Ishikawa (cell line): ENCODE data around the gene SLC16A4.

ENCODE experiments used
- CEBPB ChIP-seq: IDR thresholded peaks from 2 replicates; pipeline ENCODE4 v1.6.1; 2012
- CREB1 ChIP-seq: IDR thresholded peaks from 2 replicates; pipeline ENCODE4 v1.6.1; 2012; ENCODE audit warnings: low read depth
- EGR1 ChIP-seq: IDR thresholded peaks from 2 replicates; pipeline ENCODE4 v1.6.1; 2012
- EP300 ChIP-seq: IDR thresholded peaks from 2 replicates; pipeline ENCODE4 v1.6.1; 2012; ENCODE audit warnings: borderline replicate concordance
- FOXM1 ChIP-seq: IDR thresholded peaks from 2 replicates; pipeline ENCODE4 v1.6.1; 2012; ENCODE audit warnings: low read depth, borderline replicate concordance
- NFIC ChIP-seq: IDR thresholded peaks from 2 replicates; pipeline ENCODE4 v1.6.1; 2012
- RAD21 ChIP-seq: IDR thresholded peaks from 2 replicates; pipeline ENCODE4 v1.6.1; 2012; ENCODE audit warnings: low read depth
- REST ChIP-seq: IDR thresholded peaks from 2 replicates; pipeline ENCODE4 v1.6.1; 2012; ENCODE audit warnings: low read depth, mild to moderate bottlenecking
- TAF1 ChIP-seq: IDR thresholded peaks from 2 replicates; pipeline ENCODE4 v1.6.1; 2012; ENCODE audit warnings: low read depth, mild to moderate bottlenecking
- TCF12 ChIP-seq: IDR thresholded peaks from 2 replicates; pipeline ENCODE4 v1.6.1; 2012; ENCODE audit warnings: low read depth
- TEAD4 ChIP-seq: IDR thresholded peaks from 2 replicates; pipeline ENCODE4 v1.6.1; 2012
- YY1 ChIP-seq: IDR thresholded peaks from 2 replicates; pipeline ENCODE4 v1.6.1; 2012; ENCODE audit warnings: low read depth
- ZBTB7A ChIP-seq: IDR thresholded peaks from 2 replicates; pipeline ENCODE4 v1.6.1; 2012; ENCODE audit warnings: low read depth
- TF ChIP-seq, protein P1 (sequence below): IDR thresholded peaks from 2 replicates; pipeline ENCODE4 v1.6.1; 2012
- TF ChIP-seq, protein P2 (sequence below): IDR thresholded peaks from 2 replicates; pipeline ENCODE4 v1.6.1; 2012

The SLC16A4 gene

DNA sequence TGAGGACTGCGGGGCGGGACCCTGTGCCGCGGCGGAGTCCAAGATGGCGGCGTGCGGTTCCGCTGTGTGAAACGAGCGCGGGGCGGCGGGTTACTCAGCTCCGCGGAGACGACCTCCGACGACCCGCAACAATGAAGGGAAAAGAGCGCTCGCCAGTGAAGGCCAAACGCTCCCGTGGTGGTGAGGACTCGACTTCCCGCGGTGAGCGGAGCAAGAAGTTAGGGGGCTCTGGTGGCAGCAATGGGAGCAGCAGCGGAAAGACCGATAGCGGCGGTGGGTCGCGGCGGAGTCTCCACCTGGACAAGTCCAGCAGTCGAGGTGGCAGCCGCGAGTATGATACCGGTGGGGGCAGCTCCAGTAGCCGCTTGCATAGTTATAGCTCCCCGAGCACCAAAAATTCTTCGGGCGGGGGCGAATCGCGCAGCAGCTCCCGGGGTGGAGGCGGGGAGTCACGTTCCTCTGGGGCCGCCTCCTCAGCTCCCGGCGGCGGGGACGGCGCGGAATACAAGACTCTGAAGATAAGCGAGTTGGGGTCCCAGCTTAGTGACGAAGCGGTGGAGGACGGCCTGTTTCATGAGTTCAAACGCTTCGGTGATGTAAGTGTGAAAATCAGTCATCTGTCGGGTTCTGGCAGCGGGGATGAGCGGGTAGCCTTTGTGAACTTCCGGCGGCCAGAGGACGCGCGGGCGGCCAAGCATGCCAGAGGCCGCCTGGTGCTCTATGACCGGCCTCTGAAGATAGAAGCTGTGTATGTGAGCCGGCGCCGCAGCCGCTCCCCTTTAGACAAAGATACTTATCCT lies 51.2 kb downstream of the SLC16A4 start:
- TF ChIP-seq REST (no peak), TEAD4 (no peak), EGR1 (peak; percentile 37; the same call in 1 of the 2 replicates), RAD21 (no peak), NFIC (peak; percentile 14; the same call in 1 of the 2 replicates), ZBTB7A (no peak), TCF12 (no peak; the same call in 1 of the 2 replicates), EP300 (no peak), CEBPB (no peak), CREB1 (no peak), TAF1 (peak; percentile 99), YY1 (peak; percentile 98), FOXM1 (no peak)
- TF ChIP-seq, protein P1, sequence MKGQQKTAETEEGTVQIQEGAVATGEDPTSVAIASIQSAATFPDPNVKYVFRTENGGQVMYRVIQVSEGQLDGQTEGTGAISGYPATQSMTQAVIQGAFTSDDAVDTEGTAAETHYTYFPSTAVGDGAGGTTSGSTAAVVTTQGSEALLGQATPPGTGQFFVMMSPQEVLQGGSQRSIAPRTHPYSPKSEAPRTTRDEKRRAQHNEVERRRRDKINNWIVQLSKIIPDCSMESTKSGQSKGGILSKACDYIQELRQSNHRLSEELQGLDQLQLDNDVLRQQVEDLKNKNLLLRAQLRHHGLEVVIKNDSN, result no peak
- TF ChIP-seq, protein P2, sequence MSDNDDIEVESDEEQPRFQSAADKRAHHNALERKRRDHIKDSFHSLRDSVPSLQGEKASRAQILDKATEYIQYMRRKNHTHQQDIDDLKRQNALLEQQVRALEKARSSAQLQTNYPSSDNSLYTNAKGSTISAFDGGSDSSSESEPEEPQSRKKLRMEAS, result 0 out of 2 replicates have a peak, but pooled peaks have one; percentile 16

DNA sequence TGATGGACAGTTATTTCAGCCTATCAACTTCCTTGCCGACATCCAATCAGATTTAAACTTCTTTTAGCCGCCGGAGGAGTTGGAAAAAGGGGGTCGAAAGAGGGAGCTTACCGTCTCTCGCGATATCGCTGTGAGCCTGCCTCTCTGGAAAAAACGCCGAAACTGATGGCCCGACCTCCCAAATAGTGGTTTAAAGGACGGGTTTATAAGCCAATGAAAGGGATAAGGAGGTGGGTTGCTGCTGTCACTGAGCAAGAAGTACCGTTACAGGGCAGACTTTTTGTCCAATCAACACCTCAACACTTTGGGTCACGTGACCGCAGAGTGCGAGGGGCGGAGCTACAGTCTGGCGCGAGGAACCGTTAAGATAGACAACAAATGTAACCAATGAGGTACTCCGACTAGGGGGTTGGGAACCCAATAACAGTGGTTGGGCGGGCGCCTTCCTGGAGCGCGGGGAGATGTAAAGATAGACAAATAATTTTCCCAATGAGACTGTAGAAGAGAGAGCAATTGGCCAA lies 51.9 kb downstream of the SLC16A4 start, which contains the start of gene RBM15:
RBM15 (plus strand) TSS at position 492 of the 521 bp plus-strand sequence; CDS start at position 521, 29 bp downstream.
- TF ChIP-seq EP300, result no peak
- 0 out of 2 replicates have a peak, but pooled peaks have one; percentile 48 for TF ChIP-seq FOXM1
- TF ChIP-seq TCF12, result no peak
- TF ChIP-seq YY1, result no peak
- no peak for TF ChIP-seq TEAD4
- TF ChIP-seq, protein P1, result peak; percentile 97
- no peak for TF ChIP-seq EGR1
- no peak for TF ChIP-seq RAD21
- no peak for TF ChIP-seq TAF1
- TF ChIP-seq CEBPB, result no peak
- no peak for TF ChIP-seq REST
- no peak for TF ChIP-seq NFIC
- TF ChIP-seq ZBTB7A, result no peak
- TF ChIP-seq, protein P2, result no peak
- TF ChIP-seq CREB1, result no peak

GRCh38 chr1:110338309-110338885 lies 52.4 kb downstream of the SLC16A4 start:
- TF ChIP-seq CREB1 (peak; percentile 74), REST (no peak), TEAD4 (no peak), EP300 (no peak; the same call in 1 of the 2 replicates), RAD21 (no peak), ZBTB7A (no peak), YY1 (peak; percentile 83), EGR1 (no peak), NFIC (no peak), FOXM1 (no peak), TCF12 (no peak; the same call in 1 of the 2 replicates), TAF1 (peak; percentile 71), CEBPB (no peak)
- TF ChIP-seq, protein P2, result peak; percentile 93
- TF ChIP-seq, protein P1, result peak; percentile 75
